ENCODE results near the gene MRPL46.

DNA sequence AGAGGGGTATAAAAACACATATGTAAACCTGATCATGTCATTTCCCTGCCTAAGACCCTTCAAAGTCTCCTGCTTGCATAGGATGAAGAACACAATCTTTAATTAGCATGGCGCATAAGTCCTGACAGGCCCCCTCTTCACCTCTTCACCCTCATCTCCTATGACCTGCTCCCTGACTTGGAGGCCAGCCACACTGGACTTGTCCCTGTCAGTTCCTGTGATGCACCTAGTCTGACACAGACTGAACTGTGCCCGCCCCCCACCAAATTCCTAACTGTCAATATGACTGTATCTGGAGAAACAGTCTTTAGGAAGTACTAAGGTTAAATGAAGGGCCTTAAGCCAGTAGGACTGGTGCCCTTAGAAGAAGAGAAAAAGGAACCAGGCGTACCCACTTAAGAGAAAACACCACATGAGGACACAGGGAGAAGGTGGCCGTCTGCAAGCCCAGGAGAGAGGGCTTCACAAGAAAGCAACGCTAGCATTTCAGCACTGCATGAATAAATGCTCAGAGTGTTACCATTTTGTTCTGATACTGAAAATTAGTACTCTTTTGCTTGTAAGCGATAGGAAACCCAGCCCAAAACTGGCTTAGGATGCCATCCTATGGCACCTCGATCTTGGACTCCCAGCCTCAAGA lies 34.0 kb downstream of the MRPL46 start:
- TF ChIP-seq, protein P1, sequence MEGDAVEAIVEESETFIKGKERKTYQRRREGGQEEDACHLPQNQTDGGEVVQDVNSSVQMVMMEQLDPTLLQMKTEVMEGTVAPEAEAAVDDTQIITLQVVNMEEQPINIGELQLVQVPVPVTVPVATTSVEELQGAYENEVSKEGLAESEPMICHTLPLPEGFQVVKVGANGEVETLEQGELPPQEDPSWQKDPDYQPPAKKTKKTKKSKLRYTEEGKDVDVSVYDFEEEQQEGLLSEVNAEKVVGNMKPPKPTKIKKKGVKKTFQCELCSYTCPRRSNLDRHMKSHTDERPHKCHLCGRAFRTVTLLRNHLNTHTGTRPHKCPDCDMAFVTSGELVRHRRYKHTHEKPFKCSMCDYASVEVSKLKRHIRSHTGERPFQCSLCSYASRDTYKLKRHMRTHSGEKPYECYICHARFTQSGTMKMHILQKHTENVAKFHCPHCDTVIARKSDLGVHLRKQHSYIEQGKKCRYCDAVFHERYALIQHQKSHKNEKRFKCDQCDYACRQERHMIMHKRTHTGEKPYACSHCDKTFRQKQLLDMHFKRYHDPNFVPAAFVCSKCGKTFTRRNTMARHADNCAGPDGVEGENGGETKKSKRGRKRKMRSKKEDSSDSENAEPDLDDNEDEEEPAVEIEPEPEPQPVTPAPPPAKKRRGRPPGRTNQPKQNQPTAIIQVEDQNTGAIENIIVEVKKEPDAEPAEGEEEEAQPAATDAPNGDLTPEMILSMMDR (IDR thresholded peaks at IDR 0.05), result no peak
- no peak for TF ChIP-seq POLR2AphosphoS5 (IDR thresholded peaks at IDR 0.05)
- no peak for TF ChIP-seq POLR2A (IDR thresholded peaks at IDR 0.05)

Data from transverse colon (tissue), 4 donors.